ENCODE measurements around the gene SPATA16.

The SPATA16 gene

GRCh38 chr3:173065543-173065981, 75.5 kb downstream of the SPATA16 start:
- H3K36me3 ChIP-seq (ENCODE audit: control insufficient read depth in 2 of 2, insufficient read depth in 2 of 2, low read length in 2 of 2) = no peaks in the 10 kb centered on the region
- no peak overlapping the region for H3K4me3 ChIP-seq (ENCODE audit: low read length in 2 of 2)
- H3K4me1 ChIP-seq (ENCODE audit: control insufficient read depth in 2 of 2, insufficient read depth in 2 of 2, low read length in 2 of 2) = no peaks in the 10 kb centered on the region
- H3K9ac ChIP-seq (ENCODE audit: low read depth in 1 of 2, low read length in 2 of 2) = no peak overlapping the region
- H3K9me3 ChIP-seq (ENCODE audit: control insufficient read depth in 2 of 2, low read length in 2 of 2) = no peaks in the 10 kb centered on the region
- no peaks in the 10 kb centered on the region for H3K27me3 ChIP-seq (ENCODE audit: control insufficient read depth in 2 of 2, insufficient read depth in 2 of 2, low read length in 2 of 2)
- no peak overlapping the region for H3K27ac ChIP-seq (ENCODE audit: low read depth in 2 of 2, low read length in 2 of 2)

GRCh38 chr3:173064631-173065030, 76.4 kb downstream of the SPATA16 start:
- Histone ChIP-seq H3K9me3 (ENCODE audit: control insufficient read depth in 2 of 2, low read length in 2 of 2) (no peaks in the 10 kb centered on the region), H3K9ac (ENCODE audit: low read depth in 1 of 2, low read length in 2 of 2) (no peak overlapping the region), H3K27ac (ENCODE audit: low read depth in 2 of 2, low read length in 2 of 2) (no peak overlapping the region), H3K4me3 (ENCODE audit: low read length in 2 of 2) (no peak overlapping the region), H3K36me3 (ENCODE audit: control insufficient read depth in 2 of 2, insufficient read depth in 2 of 2, low read length in 2 of 2) (no peaks in the 10 kb centered on the region), H3K4me1 (ENCODE audit: control insufficient read depth in 2 of 2, insufficient read depth in 2 of 2, low read length in 2 of 2) (no peaks in the 10 kb centered on the region), H3K27me3 (ENCODE audit: control insufficient read depth in 2 of 2, insufficient read depth in 2 of 2, low read length in 2 of 2) (no peaks in the 10 kb centered on the region)

- Histone ChIP-seq H3K9me3 (ENCODE audit: control insufficient read depth in 2 of 2, low read length in 2 of 2) (no peaks in the 10 kb centered on the region), H3K4me1 (ENCODE audit: control insufficient read depth in 2 of 2, insufficient read depth in 2 of 2, low read length in 2 of 2) (no peaks in the 10 kb centered on the region), H3K4me3 (ENCODE audit: low read length in 2 of 2) (no peak overlapping the region), H3K36me3 (ENCODE audit: control insufficient read depth in 2 of 2, insufficient read depth in 2 of 2, low read length in 2 of 2) (no peaks in the 10 kb centered on the region), H3K9ac (ENCODE audit: low read depth in 1 of 2, low read length in 2 of 2) (no peak overlapping the region), H3K27me3 (ENCODE audit: control insufficient read depth in 2 of 2, insufficient read depth in 2 of 2, low read length in 2 of 2) (no peaks in the 10 kb centered on the region), H3K27ac (ENCODE audit: low read depth in 2 of 2, low read length in 2 of 2) (no peak overlapping the region)
Measured at GRCh38 chr3:173058229-173058628, 82.8 kb downstream of the SPATA16 start.

- Histone ChIP-seq H3K36me3 (ENCODE audit: control insufficient read depth in 2 of 2, insufficient read depth in 2 of 2, low read length in 2 of 2) (no peaks in the 10 kb centered on the region), H3K9me3 (ENCODE audit: control insufficient read depth in 2 of 2, low read length in 2 of 2) (no peaks in the 10 kb centered on the region), H3K27me3 (ENCODE audit: control insufficient read depth in 2 of 2, insufficient read depth in 2 of 2, low read length in 2 of 2) (no peaks in the 10 kb centered on the region), H3K9ac (ENCODE audit: low read depth in 1 of 2, low read length in 2 of 2) (no peak overlapping the region), H3K4me1 (ENCODE audit: control insufficient read depth in 2 of 2, insufficient read depth in 2 of 2, low read length in 2 of 2) (no peaks in the 10 kb centered on the region), H3K27ac (ENCODE audit: low read depth in 2 of 2, low read length in 2 of 2) (no peak overlapping the region), H3K4me3 (ENCODE audit: low read length in 2 of 2) (no peak overlapping the region)
Measured at GRCh38 chr3:173055228-173055933, 85.7 kb downstream of the SPATA16 start.

- Histone ChIP-seq H3K9me3 (ENCODE audit: control insufficient read depth in 2 of 2, low read length in 2 of 2) (no peaks in the 10 kb centered on the region), H3K27ac (ENCODE audit: low read depth in 2 of 2, low read length in 2 of 2) (no peak overlapping the region), H3K4me3 (ENCODE audit: low read length in 2 of 2) (no peak overlapping the region), H3K36me3 (ENCODE audit: control insufficient read depth in 2 of 2, insufficient read depth in 2 of 2, low read length in 2 of 2) (no peaks in the 10 kb centered on the region), H3K4me1 (ENCODE audit: control insufficient read depth in 2 of 2, insufficient read depth in 2 of 2, low read length in 2 of 2) (no peaks in the 10 kb centered on the region), H3K9ac (ENCODE audit: low read depth in 1 of 2, low read length in 2 of 2) (no peak overlapping the region), H3K27me3 (ENCODE audit: control insufficient read depth in 2 of 2, insufficient read depth in 2 of 2, low read length in 2 of 2) (no peaks in the 10 kb centered on the region)
Measured at GRCh38 chr3:173049360-173049759, 91.7 kb downstream of the SPATA16 start.

GRCh38 chr3:173045770-173046382, 95.2 kb downstream of the SPATA16 start:
- H3K36me3 ChIP-seq (ENCODE audit: control insufficient read depth in 2 of 2, insufficient read depth in 2 of 2, low read length in 2 of 2) = no peaks in the 10 kb centered on the region

GRCh38 chr3:173044998-173045397, 96.0 kb downstream of the SPATA16 start:
- no peak overlapping the region for H3K27ac ChIP-seq (ENCODE audit: low read depth in 2 of 2, low read length in 2 of 2)
- H3K4me3 ChIP-seq (ENCODE audit: low read length in 2 of 2) = no peak overlapping the region
- H3K36me3 ChIP-seq (ENCODE audit: control insufficient read depth in 2 of 2, insufficient read depth in 2 of 2, low read length in 2 of 2) = no peaks in the 10 kb centered on the region
- H3K9ac ChIP-seq (ENCODE audit: low read depth in 1 of 2, low read length in 2 of 2) = no peak overlapping the region
- no peaks in the 10 kb centered on the region for H3K9me3 ChIP-seq (ENCODE audit: control insufficient read depth in 2 of 2, low read length in 2 of 2)
- H3K27me3 ChIP-seq (ENCODE audit: control insufficient read depth in 2 of 2, insufficient read depth in 2 of 2, low read length in 2 of 2) = no peaks in the 10 kb centered on the region
- no peaks in the 10 kb centered on the region for H3K4me1 ChIP-seq (ENCODE audit: control insufficient read depth in 2 of 2, insufficient read depth in 2 of 2, low read length in 2 of 2)

More at GRCh38 chr3:173045770-173046382, 95.2 kb downstream of the SPATA16 start:
- no peak overlapping the region for H3K27ac ChIP-seq (ENCODE audit: low read depth in 2 of 2, low read length in 2 of 2)
- H3K4me3 ChIP-seq (ENCODE audit: low read length in 2 of 2) = no peak overlapping the region
- H3K27me3 ChIP-seq (ENCODE audit: control insufficient read depth in 2 of 2, insufficient read depth in 2 of 2, low read length in 2 of 2) = no peaks in the 10 kb centered on the region
- H3K9ac ChIP-seq (ENCODE audit: low read depth in 1 of 2, low read length in 2 of 2) = no peak overlapping the region
- H3K4me1 ChIP-seq (ENCODE audit: control insufficient read depth in 2 of 2, insufficient read depth in 2 of 2, low read length in 2 of 2) = no peaks in the 10 kb centered on the region
- H3K9me3 ChIP-seq (ENCODE audit: control insufficient read depth in 2 of 2, low read length in 2 of 2) = no peaks in the 10 kb centered on the region

- Histone ChIP-seq H3K4me1 (ENCODE audit: control insufficient read depth in 2 of 2, insufficient read depth in 2 of 2, low read length in 2 of 2) (no peaks in the 10 kb centered on the region), H3K27ac (ENCODE audit: low read depth in 2 of 2, low read length in 2 of 2) (no peak overlapping the region), H3K36me3 (ENCODE audit: control insufficient read depth in 2 of 2, insufficient read depth in 2 of 2, low read length in 2 of 2) (no peaks in the 10 kb centered on the region), H3K4me3 (ENCODE audit: low read length in 2 of 2) (no peak overlapping the region), H3K27me3 (ENCODE audit: control insufficient read depth in 2 of 2, insufficient read depth in 2 of 2, low read length in 2 of 2) (no peaks in the 10 kb centered on the region), H3K9me3 (ENCODE audit: control insufficient read depth in 2 of 2, low read length in 2 of 2) (no peaks in the 10 kb centered on the region), H3K9ac (ENCODE audit: low read depth in 1 of 2, low read length in 2 of 2) (no peak overlapping the region)
Measured at GRCh38 chr3:173043757-173044156, 97.3 kb downstream of the SPATA16 start.

- no peak overlapping the region for H3K27ac ChIP-seq (ENCODE audit: low read depth in 2 of 2, low read length in 2 of 2)
- H3K27me3 ChIP-seq (ENCODE audit: control insufficient read depth in 2 of 2, insufficient read depth in 2 of 2, low read length in 2 of 2) = no peaks in the 10 kb centered on the region
- no peaks in the 10 kb centered on the region for H3K9me3 ChIP-seq (ENCODE audit: control insufficient read depth in 2 of 2, low read length in 2 of 2)
- no peak overlapping the region for H3K9ac ChIP-seq (ENCODE audit: low read depth in 1 of 2, low read length in 2 of 2)
- no peaks in the 10 kb centered on the region for H3K4me1 ChIP-seq (ENCODE audit: control insufficient read depth in 2 of 2, insufficient read depth in 2 of 2, low read length in 2 of 2)
- H3K4me3 ChIP-seq (ENCODE audit: low read length in 2 of 2) = no peak overlapping the region
- H3K36me3 ChIP-seq (ENCODE audit: control insufficient read depth in 2 of 2, insufficient read depth in 2 of 2, low read length in 2 of 2) = no peaks in the 10 kb centered on the region
Measured at GRCh38 chr3:173038484-173038871, 102.6 kb downstream of the SPATA16 start.

GRCh38 chr3:173037840-173038483, 103.1 kb downstream of the SPATA16 start:
- H3K36me3 ChIP-seq (ENCODE audit: control insufficient read depth in 2 of 2, insufficient read depth in 2 of 2, low read length in 2 of 2) = no peaks in the 10 kb centered on the region
- H3K27ac ChIP-seq (ENCODE audit: low read depth in 2 of 2, low read length in 2 of 2) = no peak overlapping the region
- H3K4me1 ChIP-seq (ENCODE audit: control insufficient read depth in 2 of 2, insufficient read depth in 2 of 2, low read length in 2 of 2) = no peaks in the 10 kb centered on the region
- no peak overlapping the region for H3K4me3 ChIP-seq (ENCODE audit: low read length in 2 of 2)
- H3K9me3 ChIP-seq (ENCODE audit: control insufficient read depth in 2 of 2, low read length in 2 of 2) = no peaks in the 10 kb centered on the region
- no peak overlapping the region for H3K9ac ChIP-seq (ENCODE audit: low read depth in 1 of 2, low read length in 2 of 2)
- no peaks in the 10 kb centered on the region for H3K27me3 ChIP-seq (ENCODE audit: control insufficient read depth in 2 of 2, insufficient read depth in 2 of 2, low read length in 2 of 2)

Data from mucosa of rectum (tissue), 2 donors.